Right lobe of liver (tissue), 4 donors: ENCODE results near the gene AADACL4.

Source experiments
- CTCF ChIP-seq, 4 donors: fragments of 200-600 bp in 3 of 4; fragments of 450-650 bp in 1 of 4; IDR thresholded peaks; one replicate each; pipeline versions ENCODE4 v1.5.1 to v1.8.0; 2016 to 2022; ENCODE audit warnings: antibody characterized with exemption in 4 of 4, mild to moderate bottlenecking in 2 of 4
- POLR2A ChIP-seq: fragments of 450-650 bp; IDR thresholded peaks from one replicate; pipeline ENCODE4 v1.6.1; 2017; ENCODE audit warnings: antibody characterized with exemption, mild to moderate bottlenecking
- donor health status: DM: no; HTN: no; CAD: no.
- donor health status: DM: no; HTN: no; CAD: no.
- donor health status: DM: no; HTN: yes; CAD: no.

GRCh38 chr1:12595757-12596006, 48.2 kb upstream of the AADACL4 start:
- TF ChIP-seq CTCF (IDR thresholded peaks at IDR 0.05) (no peak), POLR2A (no peak)
